ENCODE data around the gene UPK2. TPM values are rescaled to one million over a fixed set of nuclear protein-coding genes. Genes with fewer than 3 reads are reported as not detected.
A peak's percentile ranks its signal among the peaks of the same experiment; 100 is the strongest.

UPK2 gene
- total and polyA plus RNA-seq, 2 of the 13 experiments (the other 11 are each of a cell fraction or from before 2014, with no cell fraction given): not detected

DNA sequence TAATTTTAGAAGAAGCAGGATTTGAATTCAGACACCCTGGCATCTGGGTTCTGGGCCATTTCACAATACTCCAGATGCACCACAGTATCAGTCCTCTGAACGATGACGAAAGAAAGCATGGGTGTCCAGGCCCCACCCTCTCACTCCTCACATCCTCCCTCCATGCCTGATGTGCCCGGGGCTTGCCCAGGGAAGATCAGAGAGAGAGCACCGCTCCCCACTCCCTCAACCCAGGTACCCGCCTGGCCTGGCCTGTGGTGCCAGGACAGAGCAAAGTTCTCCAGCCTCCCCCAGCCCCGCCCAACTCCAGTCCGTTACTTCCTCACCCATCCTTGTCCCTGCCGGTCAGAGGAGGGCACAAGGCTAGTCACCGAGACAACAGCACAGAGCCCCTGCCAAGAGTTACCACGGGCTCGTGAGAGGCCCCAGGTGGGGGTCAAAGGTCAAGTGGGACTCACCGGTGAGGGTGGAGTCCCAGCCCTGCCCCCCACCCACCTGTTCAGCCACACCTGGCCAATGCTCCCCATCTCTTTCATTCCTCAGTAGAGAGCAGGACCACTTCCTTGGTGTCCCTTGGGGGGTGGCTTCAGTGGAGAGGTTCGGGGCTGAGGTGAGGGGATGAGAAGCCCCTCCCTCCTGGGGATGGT is 38.5 kb upstream of the UPK2 start (continued):
- no peak for TF ChIP-seq ZNF616 (CRISPR knock-in tag; IDR thresholded peaks at IDR 0.05; ENCODE audit: low read depth)
- no peak for TF ChIP-seq ZSCAN30 (CRISPR knock-in tag; IDR thresholded peaks at IDR 0.05)
- TF ChIP-seq ZNF343 (CRISPR knock-in tag; IDR thresholded peaks at IDR 0.05): no peak
- TF ChIP-seq ZKSCAN8 (CRISPR knock-in tag; IDR thresholded peaks at IDR 0.05; ENCODE audit: borderline replicate concordance): no peak
- TF ChIP-seq ZEB1 (IDR thresholded peaks at IDR 0.05; ENCODE audit: insufficient replicate concordance, low read depth): no peak
- peak; percentile 55; the same call in 1 of the 2 replicates for TF ChIP-seq NRL (CRISPR knock-in tag; IDR thresholded peaks at IDR 0.05; ENCODE audit: borderline replicate concordance)
- no peak for TF ChIP-seq HMGA1 (CRISPR knock-in tag; conservative IDR thresholded peaks at IDR 0.05)
- no peak for TF ChIP-seq ZNF335 (CRISPR knock-in tag; IDR thresholded peaks at IDR 0.05)
- TF ChIP-seq ZNF24 (IDR thresholded peaks at IDR 0.05): no peak
- TF ChIP-seq FOXK1 (CRISPR knock-in tag; IDR thresholded peaks at IDR 0.05; ENCODE audit: borderline replicate concordance, low read depth): no peak; the same call in 1 of the 2 replicates
- TF ChIP-seq, protein P1, sequence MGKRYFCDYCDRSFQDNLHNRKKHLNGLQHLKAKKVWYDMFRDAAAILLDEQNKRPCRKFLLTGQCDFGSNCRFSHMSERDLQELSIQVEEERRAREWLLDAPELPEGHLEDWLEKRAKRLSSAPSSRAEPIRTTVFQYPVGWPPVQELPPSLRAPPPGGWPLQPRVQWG (CRISPR knock-in tag; IDR thresholded peaks at IDR 0.05; ENCODE audit: borderline replicate concordance, low read depth): no peak
- TF ChIP-seq PAF1 (CRISPR knock-in tag; IDR thresholded peaks at IDR 0.05): no peak
- no peak for TF ChIP-seq ZNF674 (CRISPR knock-in tag; IDR thresholded peaks at IDR 0.05; ENCODE audit: low read depth)
- TF ChIP-seq SMAD1 (CRISPR knock-in tag; IDR thresholded peaks at IDR 0.05; ENCODE audit: borderline replicate concordance, low read depth): no peak
- no peak for TF ChIP-seq AGO1 (IDR thresholded peaks at IDR 0.05; ENCODE audit: low read depth, low read length, poor library complexity, severe bottlenecking)
- TF ChIP-seq TCF12 (IDR thresholded peaks at IDR 0.05): no peak
- no peak for TF ChIP-seq TCF12 (CRISPR knock-in tag; IDR thresholded peaks at IDR 0.05)
- no peak for TF ChIP-seq ZNF367 (CRISPR knock-in tag; IDR thresholded peaks at IDR 0.05; ENCODE audit: borderline replicate concordance)
- peak; percentile 71; the same call in 1 of the 2 replicates for TF ChIP-seq NR2C2 (CRISPR knock-in tag; IDR thresholded peaks at IDR 0.05; ENCODE audit: borderline replicate concordance)
- TF ChIP-seq BRCA1 (CRISPR knock-in tag; IDR thresholded peaks at IDR 0.05): no peak
- TF ChIP-seq ZMAT3 (CRISPR knock-in tag; conservative IDR thresholded peaks at IDR 0.05): no peak
- no peak for TF ChIP-seq ZNF850 (CRISPR knock-in tag; conservative IDR thresholded peaks at IDR 0.05)
- TF ChIP-seq KAT8 (CRISPR knock-in tag; IDR thresholded peaks at IDR 0.05): no peak
- no peak for TF ChIP-seq PHF5A (CRISPR knock-in tag; IDR thresholded peaks at IDR 0.05; ENCODE audit: low read depth, unreplicated experiment)
- TF ChIP-seq PRPF4 (IDR thresholded peaks at IDR 0.05; ENCODE audit: low read depth, low read length, poor library complexity, severe bottlenecking): no peak
- no peak for TF ChIP-seq EHMT2 (IDR thresholded peaks at IDR 0.05; ENCODE audit: borderline replicate concordance, low read depth, low read length)
- TF ChIP-seq ZNF552 (CRISPR knock-in tag; IDR thresholded peaks at IDR 0.05; ENCODE audit: borderline replicate concordance): no peak
- TF ChIP-seq KDM1A (CRISPR knock-in tag; IDR thresholded peaks at IDR 0.05): no peak
- TF ChIP-seq POLR2AphosphoS5 (IDR thresholded peaks at IDR 0.05; ENCODE audit: low read depth, low read length): no peak
- no peak for TF ChIP-seq ZNF660 (CRISPR knock-in tag; IDR thresholded peaks at IDR 0.05; ENCODE audit: borderline replicate concordance, low read depth)
- peak; percentile 49 for TF ChIP-seq AGO2 (optimal IDR thresholded peaks at IDR 0.05; ENCODE audit: low read depth, low read length)
- no peak for TF ChIP-seq MATR3 (CRISPR knock-in tag; IDR thresholded peaks at IDR 0.05)
- TF ChIP-seq, protein P2, sequence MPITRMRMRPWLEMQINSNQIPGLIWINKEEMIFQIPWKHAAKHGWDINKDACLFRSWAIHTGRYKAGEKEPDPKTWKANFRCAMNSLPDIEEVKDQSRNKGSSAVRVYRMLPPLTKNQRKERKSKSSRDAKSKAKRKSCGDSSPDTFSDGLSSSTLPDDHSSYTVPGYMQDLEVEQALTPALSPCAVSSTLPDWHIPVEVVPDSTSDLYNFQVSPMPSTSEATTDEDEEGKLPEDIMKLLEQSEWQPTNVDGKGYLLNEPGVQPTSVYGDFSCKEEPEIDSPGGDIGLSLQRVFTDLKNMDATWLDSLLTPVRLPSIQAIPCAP (CRISPR knock-in tag; IDR thresholded peaks at IDR 0.05; ENCODE audit: low read depth): no peak
- TF ChIP-seq U2AF1 (optimal IDR thresholded peaks at IDR 0.05; ENCODE audit: low read depth, low read length): no peak

All from HepG2 (cell line).